Mesendoderm (in vitro differentiated cells): ENCODE results near the gene EXOSC2.
"Not testable (repeated sequence)": the region's sequence is repeated elsewhere in the genome, so short reads cannot be mapped to it uniquely, and the experiment has no call there.

Experiments used
- DNase-seq: peaks from one replicate; pipeline ENCODE4 v3.0.0; 2013
- H2AK5ac ChIP-seq: 2 replicates; pipeline ENCODE4 v1.6.1; 2013; ENCODE audit warnings: low read length, inconsistent platforms
- H2BK120ac ChIP-seq: 2 replicates; pipeline ENCODE4 v1.6.1; 2013; ENCODE audit warnings: low read depth, mild to moderate bottlenecking, low read length, moderate library complexity, mixed read lengths
- H2BK15ac ChIP-seq: replicated peaks from 2 replicates; pipeline ENCODE4 v1.6.1; 2013; ENCODE audit warnings: low read depth, mild to moderate bottlenecking, moderate library complexity
- H2BK5ac ChIP-seq: 2 replicates; pipeline ENCODE4 v1.6.1; 2013; ENCODE audit warnings: low read length, inconsistent platforms
- H3K18ac ChIP-seq: 2 replicates; pipeline ENCODE4 v1.6.1; 2013; ENCODE audit warnings: mild to moderate bottlenecking, low read length, mixed read lengths
- H3K23ac ChIP-seq: one replicate; pipeline ENCODE4 v1.6.1; 2013; ENCODE audit warnings: low read length
- H3K27ac ChIP-seq: 2 replicates; pipeline ENCODE4 v1.5.1; 2013; ENCODE audit warnings: low read depth, mild to moderate bottlenecking, inconsistent platforms, low read length, moderate library complexity
- H3K27me3 ChIP-seq: 2 replicates; pipeline ENCODE4 v1.6.1; 2013; ENCODE audit warnings: low read length, control low read depth, mild to moderate bottlenecking, inconsistent platforms; ENCODE audit not compliant: insufficient read depth, poor library complexity
- H3K36me3 ChIP-seq: 2 replicates; pipeline ENCODE4 v1.6.1; 2013; ENCODE audit warnings: low read length, inconsistent platforms; ENCODE audit not compliant: control insufficient read depth, insufficient read depth
- H3K4ac ChIP-seq: one replicate; pipeline ENCODE4 v1.6.1; 2013; ENCODE audit warnings: low read depth, mild to moderate bottlenecking, low read length, moderate library complexity
- H3K4me1 ChIP-seq: 2 replicates; pipeline ENCODE4 v1.6.1; 2013; ENCODE audit warnings: low read depth, low read length, inconsistent platforms; ENCODE audit not compliant: control insufficient read depth
- H3K4me2 ChIP-seq: 2 replicates; pipeline ENCODE4 v1.6.1; 2013; ENCODE audit warnings: low read length
- H3K4me3 ChIP-seq: 2 replicates; pipeline ENCODE4 v1.5.1; 2013; ENCODE audit warnings: mild to moderate bottlenecking, low read length
- H3K56ac ChIP-seq: one replicate; pipeline ENCODE4 v1.6.1; 2013; ENCODE audit warnings: low read length
- H3K79me1 ChIP-seq: 2 replicates; pipeline ENCODE4 v1.6.1; 2013; ENCODE audit warnings: low read length, inconsistent platforms
- H3K79me2 ChIP-seq: 2 replicates; pipeline ENCODE4 v1.6.1; 2013; ENCODE audit warnings: mild to moderate bottlenecking, low read length; ENCODE audit not compliant: control insufficient read depth, insufficient read depth
- H3K9ac ChIP-seq: 2 replicates; pipeline ENCODE4 v1.6.1; 2013; ENCODE audit warnings: low read length, inconsistent platforms
- H4K5ac ChIP-seq: one replicate; pipeline ENCODE4 v1.6.1; 2013; ENCODE audit warnings: low read length
- H4K8ac ChIP-seq: one replicate; pipeline ENCODE4 v1.6.1; 2013; ENCODE audit warnings: low read depth, mild to moderate bottlenecking, control low read depth, low read length, moderate library complexity
- WGBS: extraction: QIAGEN DNeasy Blood & Tissue Kit; methylation state at CpG from one replicate; pipeline ENCODE4 v1.1.7; 2013; ENCODE audit warnings: low lambda C conversion rate, missing lambda C conversion rate; ENCODE audit not compliant: insufficient coverage; ENCODE audit errors: extremely low coverage; 5-methylcytosine and 5-hydroxymethylcytosine counted together

Gene EXOSC2

DNA sequence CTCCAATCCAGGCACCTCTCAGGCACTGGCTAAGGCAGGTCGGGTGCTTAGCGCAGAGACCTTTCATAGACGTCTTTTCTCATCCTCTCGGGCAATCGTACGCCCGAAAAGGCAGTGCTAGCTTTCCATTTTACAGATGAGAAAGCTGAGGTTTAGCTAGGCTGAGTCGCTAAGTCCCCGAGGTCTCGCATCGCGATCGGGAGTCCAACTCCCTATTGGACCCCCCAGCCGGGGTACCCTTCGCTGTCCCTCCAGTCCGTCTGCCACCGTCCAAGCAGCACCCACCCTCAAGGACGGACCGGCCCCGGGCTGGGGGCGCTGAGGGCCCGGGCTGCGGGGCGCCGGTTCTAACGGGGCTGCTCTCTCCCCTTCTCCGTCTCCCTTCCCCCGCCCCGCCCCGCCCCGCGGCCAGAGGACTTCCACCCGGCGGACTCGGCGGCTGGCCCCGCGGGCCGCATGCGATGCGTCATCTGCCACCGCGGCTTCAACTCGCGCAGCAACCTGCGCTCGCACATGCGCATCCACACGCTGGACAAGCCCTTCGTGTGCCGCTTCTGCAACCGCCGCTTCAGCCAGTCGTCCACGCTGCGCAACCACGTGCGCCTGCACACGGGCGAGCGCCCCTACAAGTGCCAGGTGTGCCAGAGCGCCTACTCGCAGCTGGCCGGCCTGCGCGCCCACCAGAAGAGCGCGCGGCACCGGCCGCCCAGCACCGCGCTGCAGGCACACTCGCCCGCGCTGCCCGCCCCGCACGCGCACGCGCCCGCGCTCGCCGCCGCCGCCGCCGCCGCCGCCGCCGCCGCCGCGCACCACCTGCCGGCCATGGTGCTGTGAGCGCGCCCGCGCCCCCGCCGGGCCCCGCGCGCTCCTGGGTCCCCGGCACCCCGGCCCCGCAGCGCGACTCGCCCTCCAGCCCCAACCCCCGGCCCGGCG, 12.5 kb upstream of the EXOSC2 start:
- peak overlapping the region; percentile 82 for H3K56ac ChIP-seq
- no peak overlapping the region for H3K18ac ChIP-seq
- DNase-seq, result peak; percentile 83
- H3K9ac ChIP-seq, result peak overlapping the region; percentile 40
- no peak overlapping the region for H4K5ac ChIP-seq
- H2BK15ac ChIP-seq, result no peak overlapping the region
- no peaks in the 10 kb centered on the region for H3K79me2 ChIP-seq
- no peak overlapping the region for H3K4ac ChIP-seq
- no peak overlapping the region for H2BK5ac ChIP-seq
- H3K79me1 ChIP-seq, result no peaks in the 10 kb centered on the region
- H3K23ac ChIP-seq, result no peak overlapping the region
- H3K36me3 ChIP-seq, result no peaks in the 10 kb centered on the region
- H3K4me3 ChIP-seq, result peak overlapping the region; percentile 33
- no peaks in the 10 kb centered on the region for H3K4me1 ChIP-seq
- peaks cover 10% of the 10 kb centered on the region for H3K27me3 ChIP-seq
- no CpG with 5 or more reads among the region's 116 CpGs for WGBS
- peak overlapping the region; percentile 97 for H3K4me2 ChIP-seq
- H3K27ac ChIP-seq, result no peak overlapping the region
- H2AK5ac ChIP-seq, result no peak overlapping the region
- H2BK120ac ChIP-seq, result no peak overlapping the region
- H4K8ac ChIP-seq, result no peak overlapping the region

DNA sequence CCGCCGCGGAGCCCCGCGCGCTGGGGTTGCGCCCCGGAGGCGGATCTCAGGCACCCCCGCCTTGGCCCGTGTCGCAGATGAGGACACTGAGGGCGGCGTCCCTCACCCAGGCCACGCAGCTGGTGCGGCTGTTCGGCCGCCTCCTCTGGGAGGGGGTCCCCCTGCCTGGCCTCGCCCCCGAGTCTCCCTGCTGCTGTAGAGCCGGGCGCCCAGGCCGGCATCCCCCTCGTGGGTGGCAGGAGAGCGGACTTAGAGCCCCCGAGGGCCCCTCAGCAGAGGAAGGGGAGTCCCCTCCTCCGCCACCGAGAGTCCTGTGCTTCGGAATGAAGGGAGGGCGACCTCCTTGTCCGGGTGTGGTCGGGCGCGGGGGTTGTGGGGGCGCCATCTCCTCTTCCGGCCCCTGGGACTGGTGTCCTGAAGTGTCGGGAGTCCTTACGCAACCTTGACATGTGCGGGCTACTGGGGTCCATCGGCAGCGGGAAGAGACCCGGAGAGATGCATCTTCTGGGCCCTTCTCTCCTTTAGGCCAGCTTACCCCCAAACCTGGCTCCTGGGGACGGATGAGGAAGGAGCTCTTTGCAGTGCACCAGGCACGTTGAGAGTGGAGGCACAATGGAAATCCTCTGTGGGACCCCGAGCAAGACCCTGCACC, 11.7 kb upstream of the EXOSC2 start:
- DNase-seq, result no peak
- Histone ChIP-seq H3K4me2 (peak overlapping the region; percentile 59), H3K27ac (no peak overlapping the region), H3K4ac (no peak overlapping the region), H2AK5ac (no peak overlapping the region), H4K8ac (no peak overlapping the region), H3K79me2 (no peaks in the 10 kb centered on the region), H3K27me3 (peaks cover 10% of the 10 kb centered on the region), H3K18ac (no peak overlapping the region), H4K5ac (no peak overlapping the region), H3K36me3 (no peaks in the 10 kb centered on the region), H3K4me3 (no peak overlapping the region), H3K56ac (no peak overlapping the region), H3K79me1 (no peaks in the 10 kb centered on the region), H2BK15ac (no peak overlapping the region), H2BK5ac (no peak overlapping the region), H2BK120ac (no peak overlapping the region), H3K9ac (no peak overlapping the region), H3K23ac (no peak overlapping the region), H3K4me1 (no peaks in the 10 kb centered on the region)
- no CpG with 5 or more reads among the region's 45 CpGs for WGBS

DNA sequence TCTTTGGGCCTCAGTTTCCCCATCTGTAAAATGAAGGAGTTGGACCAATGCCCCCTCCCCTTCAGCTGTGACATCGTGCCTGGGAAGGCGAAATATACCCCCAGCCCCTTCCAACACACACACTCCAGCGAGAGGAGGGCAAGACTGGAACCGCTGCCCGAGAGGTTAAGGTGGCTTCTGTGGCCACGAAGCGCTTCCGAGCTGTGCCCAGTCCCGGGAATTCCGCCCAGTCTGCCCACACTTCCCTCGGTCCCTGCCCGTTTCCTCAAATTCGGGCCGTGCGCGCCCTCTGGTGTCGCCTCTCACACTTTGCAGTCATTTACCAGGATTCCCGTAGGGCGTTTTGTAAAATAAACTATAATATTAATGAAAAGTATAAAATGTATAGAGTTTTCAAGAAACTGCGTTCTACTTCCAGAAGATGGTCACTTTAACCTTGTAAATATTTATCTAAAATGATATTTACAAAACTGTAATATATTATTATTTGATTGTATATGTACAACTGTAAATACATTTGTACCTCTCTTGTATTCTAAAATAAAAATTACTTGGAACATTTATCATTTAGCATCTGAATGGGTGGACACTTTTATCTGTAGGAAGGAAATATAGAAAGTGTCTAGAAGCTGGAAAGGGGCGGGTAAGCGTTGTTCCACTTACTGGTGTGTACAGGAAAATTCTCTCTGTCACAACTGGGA, 11.0 kb upstream of the EXOSC2 start:
- no peak overlapping the region for H3K9ac ChIP-seq
- no peaks in the 10 kb centered on the region for H3K36me3 ChIP-seq
- peaks cover 10% of the 10 kb centered on the region for H3K27me3 ChIP-seq
- no peak overlapping the region for H3K56ac ChIP-seq
- H4K5ac ChIP-seq, result no peak overlapping the region
- H2AK5ac ChIP-seq, result no peak overlapping the region
- no peaks in the 10 kb centered on the region for H3K4me1 ChIP-seq
- H3K79me2 ChIP-seq, result no peaks in the 10 kb centered on the region
- H2BK120ac ChIP-seq, result no peak overlapping the region
- peak; percentile 67 for DNase-seq
- H3K23ac ChIP-seq, result no peak overlapping the region
- no peak overlapping the region for H4K8ac ChIP-seq
- no peaks in the 10 kb centered on the region for H3K79me1 ChIP-seq
- H2BK15ac ChIP-seq, result no peak overlapping the region
- no peak overlapping the region for H3K4me3 ChIP-seq
- H3K27ac ChIP-seq, result no peak overlapping the region
- no peak overlapping the region for H3K4me2 ChIP-seq
- no peak overlapping the region for H3K4ac ChIP-seq
- no peak overlapping the region for H2BK5ac ChIP-seq
- no peak overlapping the region for H3K18ac ChIP-seq
- WGBS, result no CpG with 5 or more reads among the region's 22 CpGs

DNA sequence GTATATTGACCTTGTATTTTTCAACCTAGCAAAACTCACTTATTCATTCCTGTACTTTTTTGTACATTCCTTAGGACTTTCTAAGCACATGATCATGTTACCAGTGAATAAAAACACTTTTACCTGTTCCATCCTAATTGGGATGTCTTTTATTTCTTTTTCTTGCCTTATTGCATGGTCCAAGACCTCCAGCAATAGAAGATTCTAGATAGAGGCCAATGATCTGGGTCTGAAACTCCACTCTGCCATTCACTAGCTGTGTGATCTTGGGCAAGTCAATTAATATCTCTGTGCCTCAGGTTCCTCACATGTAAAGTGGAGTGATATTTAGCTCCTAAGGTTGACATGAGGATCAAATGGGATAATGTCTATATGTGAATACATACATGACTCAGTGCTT, 8.5 kb upstream of the EXOSC2 start:
- no peak overlapping the region for H2BK5ac ChIP-seq
- H3K36me3 ChIP-seq, result no peaks in the 10 kb centered on the region
- H3K27me3 ChIP-seq, result peaks cover 6% of the 10 kb centered on the region
- H3K56ac ChIP-seq, result no peak overlapping the region
- no peak overlapping the region for H3K9ac ChIP-seq
- no peak overlapping the region for H4K8ac ChIP-seq
- no peak overlapping the region for H4K5ac ChIP-seq
- no peak overlapping the region for H3K4me2 ChIP-seq
- H2AK5ac ChIP-seq, result no peak overlapping the region
- H2BK15ac ChIP-seq, result no peak overlapping the region
- no peak overlapping the region for H3K4me3 ChIP-seq
- no peak overlapping the region for H3K27ac ChIP-seq
- H3K79me1 ChIP-seq, result no peaks in the 10 kb centered on the region
- no peaks in the 10 kb centered on the region for H3K79me2 ChIP-seq
- H2BK120ac ChIP-seq, result no peak overlapping the region
- H3K4me1 ChIP-seq, result no peaks in the 10 kb centered on the region
- H3K4ac ChIP-seq, result no peak overlapping the region
- DNase-seq, result no peak
- H3K23ac ChIP-seq, result no peak overlapping the region
- no peak overlapping the region for H3K18ac ChIP-seq

DNA sequence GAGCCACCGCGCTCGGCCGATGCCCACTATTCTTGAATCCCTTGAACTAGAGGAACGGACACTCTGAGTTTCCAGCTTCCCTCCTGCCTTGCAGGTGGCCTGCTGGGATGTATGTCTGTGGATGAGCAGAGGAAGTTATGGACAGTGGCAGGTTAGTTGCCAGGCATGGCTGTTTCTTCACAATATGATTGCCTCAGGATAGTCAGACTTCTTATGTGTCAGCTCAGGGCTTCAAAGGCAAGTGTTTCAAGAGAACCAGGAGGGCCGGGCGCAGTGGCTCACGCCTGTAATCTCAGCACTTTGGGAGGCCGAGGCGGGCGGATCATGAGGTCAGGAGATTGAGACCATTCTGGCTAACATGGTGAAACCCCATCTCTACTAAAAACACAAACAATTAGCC, 7.6 kb upstream of the EXOSC2 start:
- not testable (repeated sequence) for H3K36me3 ChIP-seq, H3K4ac ChIP-seq, H2BK120ac ChIP-seq, H4K8ac ChIP-seq, DNase-seq, H3K4me2 ChIP-seq, H3K4me1 ChIP-seq, H3K27ac ChIP-seq, H4K5ac ChIP-seq, H3K27me3 ChIP-seq, H3K9ac ChIP-seq, H3K79me1 ChIP-seq, H3K23ac ChIP-seq, H3K79me2 ChIP-seq, H2BK5ac ChIP-seq, H3K18ac ChIP-seq, H3K4me3 ChIP-seq, H3K56ac ChIP-seq, H2BK15ac ChIP-seq, H2AK5ac ChIP-seq
- WGBS, result no CpG with 5 or more reads among the region's 11 CpGs
